Sigmoid colon (tissue), 4 donors: ENCODE data around the gene GTSF1L.

ENCODE experiments used
- CTCF ChIP-seq, 4 experiments: fragments of 450-650 bp in 3 of 4; fragments of 200-600 bp in 1 of 4; IDR thresholded peaks; one replicate each; pipeline ENCODE4 v1.5.1; 2016 to 2019; ENCODE audit warnings: antibody characterized with exemption in 4 of 4, mild to moderate bottlenecking in 3 of 4, moderate library complexity in 2 of 4
- EP300 ChIP-seq, 4 donors: sonication (generic); formaldehyde crosslinking; IDR thresholded peaks; one replicate each; pipeline ENCODE4 v1.6.1; 2017; ENCODE audit warnings: antibody characterized with exemption in 4 of 4
- POLR2A ChIP-seq, 2 donors: fragments of 450-650 bp; IDR thresholded peaks; one replicate each; pipeline ENCODE4 v1.6.1; 2016; ENCODE audit warnings: antibody characterized with exemption in 2 of 2, mild to moderate bottlenecking in 2 of 2, moderate library complexity in 2 of 2
- POLR2AphosphoS5 ChIP-seq, 4 donors: sonication (generic); formaldehyde crosslinking; IDR thresholded peaks; one replicate each; pipeline ENCODE4 v1.6.1; 2017; ENCODE audit warnings: antibody characterized with exemption in 4 of 4

GRCh38 chr20:43726333-43726732, 469 bp downstream of the GTSF1L start:
- TF ChIP-seq POLR2AphosphoS5 (IDR thresholded peaks at IDR 0.05) (no peak), CTCF (IDR thresholded peaks at IDR 0.05) (no peak), POLR2A (IDR thresholded peaks at IDR 0.05) (no peak), EP300 (IDR thresholded peaks at IDR 0.05) (no peak)
